Left ventricle myocardium inferior (tissue), 1 donor: Measurements from ENCODE around the gene TTLL12. TPM values are rescaled to one million over a fixed set of nuclear protein-coding genes. Genes with fewer than 3 reads are reported as not detected.
A peak's percentile ranks its signal among the peaks of the same experiment; 100 is the strongest.

Experiments used
- DNase-seq: peaks from one replicate; pipeline ENCODE4 v3.0.0-alpha.2; 2020
- H3K27ac ChIP-seq: fragments of 200-600 bp; replicated peaks from 2 replicates; pipeline ENCODE4 v1.8.0; 2021
- H3K27me3 ChIP-seq: fragments of 200-600 bp; 2 replicates; pipeline ENCODE4 v1.8.0; 2021; ENCODE audit warnings: low read depth
- H3K36me3 ChIP-seq: fragments of 200-600 bp; 2 replicates; pipeline ENCODE4 v1.8.0; 2021
- H3K4me1 ChIP-seq: fragments of 200-600 bp; 2 replicates; pipeline ENCODE4 v1.8.0; 2021
- H3K4me3 ChIP-seq: fragments of 200-600 bp; 2 replicates; pipeline ENCODE4 v1.8.0; 2021; ENCODE audit warnings: mild to moderate bottlenecking, moderate library complexity
- H3K9me3 ChIP-seq: fragments of 200-600 bp; replicated peaks from 2 replicates; pipeline ENCODE4 v1.8.0; 2021
- CTCF ChIP-seq: fragments of 200-600 bp; IDR thresholded peaks from 2 replicates; pipeline ENCODE4 v1.8.0; 2021; ENCODE audit warnings: antibody characterized with exemption, mild to moderate bottlenecking, borderline replicate concordance
- intact Hi-C: fragments of 100-400 bp; cut with micrococcal nuclease; formaldehyde crosslinking; loops from one replicate; pipeline ENCODE4 v1.11.0; 2022
- total RNA-seq: library from RNA; stranded (reverse); fragmentation: NEBNext Ultra II Directional; extraction: Animal tissue kit (Norgen Biotek cat#: 25700); gene quantifications from one replicate; pipeline ENCODE4 v1.2.1, GENCODE V29; 2021
- donor health status: DM: no; HTN: yes; CAD: no; lungs with severe emphysema.

Gene TTLL12
- total RNA-seq, 1 donor from 2014 or later = 12.6 TPM

GRCh38 chr22:43171019-43171491 lies 15.9 kb downstream of the TTLL12 start:
- no peak overlapping the region for H3K27ac ChIP-seq
- no peaks in the 10 kb centered on the region for H3K27me3 ChIP-seq
- no peaks in the 10 kb centered on the region for H3K4me1 ChIP-seq
- no peak for DNase-seq
- no peak for TF ChIP-seq CTCF
- intact Hi-C loops = no loop called here
- H3K9me3 ChIP-seq = no peaks in the 10 kb centered on the region
- no peak overlapping the region for H3K4me3 ChIP-seq
- H3K36me3 ChIP-seq = peaks cover 74% of the 10 kb centered on the region

- Histone ChIP-seq H3K36me3 (peaks cover 64% of the 10 kb centered on the region), H3K27ac (no peak overlapping the region)
Measured at GRCh38 chr22:43170131-43170480, 16.8 kb downstream of the TTLL12 start.

GRCh38 chr22:43169310-43170130 lies 17.4 kb downstream of the TTLL12 start:
- peaks cover 59% of the 10 kb centered on the region for H3K36me3 ChIP-seq
- intact Hi-C loops = no loop called here
- peaks cover 5% of the 10 kb centered on the region for H3K4me1 ChIP-seq
- no peaks in the 10 kb centered on the region for H3K27me3 ChIP-seq
- no peaks in the 10 kb centered on the region for H3K9me3 ChIP-seq
- no peak overlapping the region for H3K4me3 ChIP-seq
- H3K27ac ChIP-seq = no peak overlapping the region
- no peak for DNase-seq
- no peak for TF ChIP-seq CTCF

More at GRCh38 chr22:43170131-43170480, 16.8 kb downstream of the TTLL12 start:
- Histone ChIP-seq H3K4me3 (no peak overlapping the region), H3K4me1 (no peaks in the 10 kb centered on the region), H3K27me3 (no peaks in the 10 kb centered on the region), H3K9me3 (no peaks in the 10 kb centered on the region)
- TF ChIP-seq CTCF = no peak
- no peak for DNase-seq
- intact Hi-C loops = no loop called here

GRCh38 chr22:43168471-43169309 lies 18.2 kb downstream of the TTLL12 start:
- H3K36me3 ChIP-seq = peaks cover 50% of the 10 kb centered on the region
- TF ChIP-seq CTCF = no peak
- H3K27ac ChIP-seq = peak overlapping the region; percentile 27
- no peaks in the 10 kb centered on the region for H3K9me3 ChIP-seq
- intact Hi-C loops = no loop called here
- no peak overlapping the region for H3K4me3 ChIP-seq
- H3K27me3 ChIP-seq = no peaks in the 10 kb centered on the region
- peak; percentile 17 for DNase-seq
- H3K4me1 ChIP-seq = peaks cover 11% of the 10 kb centered on the region

- Histone ChIP-seq H3K27me3 (no peaks in the 10 kb centered on the region), H3K36me3 (peaks cover 42% of the 10 kb centered on the region)
Measured at GRCh38 chr22:43167001-43167589, 19.8 kb downstream of the TTLL12 start.

More at GRCh38 chr22:43167001-43167589, 19.8 kb downstream of the TTLL12 start:
- intact Hi-C loops = no loop called here
- H3K9me3 ChIP-seq = no peaks in the 10 kb centered on the region
- peaks cover 23% of the 10 kb centered on the region for H3K4me1 ChIP-seq
- TF ChIP-seq CTCF = no peak
- H3K27ac ChIP-seq = no peak overlapping the region
- DNase-seq = peak; percentile 13
- H3K4me3 ChIP-seq = no peak overlapping the region
